Thyroid gland (tissue), 4 donors: Measurements from ENCODE around the gene SURF1. TPM values are rescaled to one million over a fixed set of nuclear protein-coding genes. Genes with fewer than 3 reads are reported as not detected.
"Not testable (repeated sequence)": the region's sequence is repeated elsewhere in the genome, so short reads cannot be mapped to it uniquely, and the experiment has no call there.

Experiments used
- DNase-seq, 2 donors: peaks; one replicate each; pipeline ENCODE4 v3.0.0-alpha.2; 2019
- H3K27ac ChIP-seq, 3 donors: fragments of 200-600 bp; sonication (generic); 1 replicate in 2 of 3; 2 replicates in 1 of 3; pipeline ENCODE4 v1.5.1; 2016 to 2019; ENCODE audit warnings: mild to moderate bottlenecking in 1 of 3, moderate library complexity in 1 of 3
- H3K27me3 ChIP-seq: fragments of 200-600 bp; sonication (generic); one replicate; pipeline ENCODE4 v1.5.1; 2019
- H3K36me3 ChIP-seq, 2 donors: fragments of 200-600 bp; sonication (generic); one replicate each; pipeline ENCODE4 v1.5.1; 2016 to 2019
- H3K4me1 ChIP-seq, 2 donors: fragments of 200-600 bp; sonication (generic); one replicate each; pipeline ENCODE4 v1.5.1; 2017 to 2019
- H3K4me3 ChIP-seq, 3 donors: fragments of 200-600 bp; sonication (generic); replicated peaks in 1 of 3; 1 replicate in 2 of 3; 2 replicates in 1 of 3; pipeline ENCODE4 v1.5.1; 2016; ENCODE audit warnings: mild to moderate bottlenecking in 1 of 3
- H3K9me3 ChIP-seq: fragments of 200-600 bp; sonication (generic); one replicate; pipeline ENCODE4 v1.5.1; 2017
- CTCF ChIP-seq, 6 experiments: fragments of 200-600 bp in 3 of 6; fragments of 450-650 bp in 3 of 6; sonication (generic) in 3 of 6; IDR thresholded peaks; one replicate each; pipeline ENCODE4 v1.5.1; 2016 to 2019; ENCODE audit warnings: antibody characterized with exemption in 6 of 6, mild to moderate bottlenecking in 2 of 6, inconsistent platforms in 1 of 6, moderate library complexity in 1 of 6
- POLR2A ChIP-seq, 2 donors: fragments of 450-650 bp; IDR thresholded peaks; one replicate each; pipeline ENCODE4 v1.6.1; 2017; ENCODE audit warnings: antibody characterized with exemption in 2 of 2, mild to moderate bottlenecking in 2 of 2, moderate library complexity in 1 of 2
- WGBS, 2 donors: methylation state at CpG; one replicate each; pipeline ENCODE4 v1.1.5; 2017; 5-methylcytosine and 5-hydroxymethylcytosine counted together
- intact Hi-C: fragments of 100-400 bp; cut with DNase I; formaldehyde crosslinking; loops from one replicate; pipeline ENCODE4 v1.15.1; 2023
- total RNA-seq, 4 donors: library from RNA; depleted of rRNA; stranded (reverse); fragments of >200 nt; gene quantifications; one replicate each; pipeline ENCODE4 v1.2.3, GENCODE V29; 2016

The SURF1 gene
- total RNA-seq, 4 donors from 2014 or later = 51.5 to 82.7 (median 64.7) TPM

- WGBS, 2 donors = 32 to 57% methylated on average over 6 to 7 of the region's 8 CpGs
- no peak for DNase-seq
- Histone ChIP-seq H3K4me1 (no peaks in the 10 kb centered on the region), H3K36me3 (no peaks in the 10 kb centered on the region), H3K27me3 (no peaks in the 10 kb centered on the region), H3K9me3 (no peaks in the 10 kb centered on the region), H3K27ac (no peak overlapping the region), H3K4me3 (no peak overlapping the region)
- TF ChIP-seq CTCF (IDR thresholded peaks at IDR 0.05) (no peak), POLR2A (IDR thresholded peaks at IDR 0.05) (no peak)
- intact Hi-C loops = no loop called here
These were observed 38.5 kb upstream of the SURF1 start for GRCh38 chr9:133394687-133395271.

- intact Hi-C loops = no loop called here
- 89 to 90% methylated on average over 3 of the region's 3 CpGs for WGBS, 2 donors
- TF ChIP-seq POLR2A (IDR thresholded peaks at IDR 0.05) (no peak), CTCF (IDR thresholded peaks at IDR 0.05) (no peak)
- no peak for DNase-seq
- Histone ChIP-seq H3K4me3 (no peak overlapping the region), H3K36me3 (no peaks in the 10 kb centered on the region), H3K4me1 (peaks cover 0 to 4% of the 10 kb centered on the region in 2 donors), H3K27ac (no peak overlapping the region), H3K9me3 (no peaks in the 10 kb centered on the region), H3K27me3 (no peaks in the 10 kb centered on the region)
These were observed 37.1 kb upstream of the SURF1 start for GRCh38 chr9:133393399-133393798.

- 91 to 95% methylated on average over 3 of the region's 3 CpGs for WGBS, 2 donors
- H3K27ac ChIP-seq, intact Hi-C loops, H3K4me3 ChIP-seq, H3K9me3 ChIP-seq, H3K36me3 ChIP-seq, H3K27me3 ChIP-seq, DNase-seq: not testable (repeated sequence)
- H3K4me1 ChIP-seq = peaks cover 0 to 15% of the 10 kb centered on the region in 2 donors
These were observed 36.0 kb upstream of the SURF1 start for GRCh38 chr9:133392308-133392707.

- H3K36me3 ChIP-seq, intact Hi-C loops: not testable (repeated sequence)
- 37 to 49% methylated on average over 3 of the region's 4 CpGs for WGBS, 2 donors
These were observed 35.2 kb upstream of the SURF1 start for GRCh38 chr9:133391449-133391848.

GRCh38 chr9:133390713-133391112 lies 34.4 kb upstream of the SURF1 start:
- H3K27ac ChIP-seq = no peak overlapping the region
- TF ChIP-seq POLR2A (IDR thresholded peaks at IDR 0.05) = no peak
- no peak for TF ChIP-seq CTCF (IDR thresholded peaks at IDR 0.05)
- no peak for DNase-seq
- H3K36me3 ChIP-seq = no peaks in the 10 kb centered on the region
- H3K4me3 ChIP-seq = no peak overlapping the region
- 85 to 87% methylated on average over 7 of the region's 7 CpGs for WGBS, 2 donors
- no peaks in the 10 kb centered on the region for H3K27me3 ChIP-seq
- no peaks in the 10 kb centered on the region for H3K9me3 ChIP-seq
- peaks cover 0 to 15% of the 10 kb centered on the region in 2 donors for H3K4me1 ChIP-seq
- intact Hi-C loops = no loop called here

More at GRCh38 chr9:133391449-133391848, 35.2 kb upstream of the SURF1 start:
- not testable (repeated sequence) for DNase-seq, H3K9me3 ChIP-seq, H3K27ac ChIP-seq, H3K27me3 ChIP-seq, H3K4me3 ChIP-seq
- peaks cover 0 to 15% of the 10 kb centered on the region in 2 donors for H3K4me1 ChIP-seq

- 66 to 82% methylated on average over 11 to 13 of the region's 13 CpGs for WGBS, 2 donors
These were observed 33.3 kb upstream of the SURF1 start for GRCh38 chr9:133389562-133389961.

More at GRCh38 chr9:133389562-133389961, 33.3 kb upstream of the SURF1 start:
- Histone ChIP-seq H3K4me1 (peaks cover 0 to 15% of the 10 kb centered on the region in 2 donors), H3K4me3 (no peak overlapping the region), H3K27ac (no peak overlapping the region), H3K27me3 (no peaks in the 10 kb centered on the region), H3K36me3 (no peaks in the 10 kb centered on the region), H3K9me3 (no peaks in the 10 kb centered on the region)
- DNase-seq = no peak
- TF ChIP-seq POLR2A (IDR thresholded peaks at IDR 0.05) (no peak), CTCF (IDR thresholded peaks at IDR 0.05) (no peak)
- intact Hi-C loops = no loop called here
